ENCODE results near the gene MCTP1.

The MCTP1 gene

DNA sequence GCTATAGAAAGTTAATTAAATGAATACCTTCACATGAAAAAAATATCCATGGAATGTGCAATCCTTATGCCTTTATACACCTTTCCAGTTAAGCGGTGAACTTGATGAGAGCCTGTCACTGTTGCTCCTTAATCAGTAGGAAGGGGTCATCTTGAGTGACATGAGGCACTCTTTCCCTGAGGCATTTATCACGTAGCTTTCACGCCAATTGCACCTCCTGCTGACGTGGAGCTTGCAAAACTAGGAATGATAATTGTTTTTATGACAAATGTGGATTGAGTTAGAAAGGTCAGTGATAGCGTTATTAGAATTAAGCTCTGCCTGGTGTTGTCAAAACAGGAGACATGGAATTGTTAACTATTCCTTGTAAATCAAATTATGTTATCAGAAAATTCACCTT, 586.7 kb downstream of the MCTP1 start:
- DNase-seq (ENCODE audit: low spot score), result no peak

DNA sequence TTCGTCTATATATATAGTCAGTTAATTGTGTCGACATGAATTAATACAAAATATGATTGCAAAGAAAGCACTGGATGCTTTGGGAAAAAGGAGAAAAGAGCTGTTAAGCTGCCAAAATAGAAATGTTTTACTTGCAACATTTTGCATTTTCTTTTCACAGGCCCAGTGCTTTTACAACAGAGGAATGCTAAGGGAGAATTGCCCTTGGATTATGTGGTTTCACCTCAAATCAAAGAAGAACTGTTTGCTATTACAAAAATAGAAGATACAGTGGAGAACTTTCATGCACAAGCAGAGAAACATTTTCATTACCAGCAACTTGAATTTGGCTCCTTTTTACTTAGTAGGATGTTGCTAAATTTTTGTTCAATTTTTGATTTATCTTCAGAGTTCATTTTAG, 590.2 kb downstream of the MCTP1 start:
- DNase-seq (ENCODE audit: low spot score), result no peak

- no peak for DNase-seq (ENCODE audit: low spot score)
Observed at GRCh38 chr5:94693845-94694370, 591.0 kb downstream of the MCTP1 start.

DNA sequence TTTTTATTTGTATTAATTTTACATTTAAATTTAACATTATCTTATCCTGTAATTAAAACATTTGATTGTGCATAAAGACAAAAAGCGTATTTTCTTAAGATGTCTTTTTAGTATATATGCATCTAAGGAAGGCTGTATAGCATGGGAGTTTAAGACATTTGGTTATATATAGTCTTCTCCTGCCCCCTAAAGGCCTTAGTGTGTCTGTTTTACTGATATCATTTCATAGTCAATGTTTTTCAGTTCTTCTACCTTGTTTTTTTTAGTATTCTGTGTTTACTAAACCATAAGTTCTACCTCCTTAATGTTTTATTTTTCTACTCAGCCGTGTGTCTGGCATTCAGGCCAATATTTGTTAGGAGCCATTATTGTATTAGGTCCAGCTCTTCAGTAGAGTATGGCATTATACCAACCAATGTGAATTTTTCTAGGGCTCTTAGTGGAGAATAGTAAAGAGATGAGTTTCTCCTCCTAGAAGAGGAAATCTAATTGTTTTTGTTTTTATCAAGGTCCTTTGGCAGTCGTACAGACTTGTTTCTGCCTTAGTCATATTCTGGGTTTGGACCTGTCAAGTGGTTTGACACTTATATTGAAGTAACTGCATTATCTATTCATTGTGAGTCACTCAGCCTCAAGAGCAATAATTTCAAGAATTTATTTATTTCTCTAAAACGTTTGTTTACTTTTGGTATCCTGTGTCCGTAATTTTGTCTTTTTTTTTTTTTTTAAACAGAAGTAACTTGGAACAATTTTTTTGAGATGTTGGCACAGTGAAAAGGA, 591.7 kb downstream of the MCTP1 start:
- no peak for DNase-seq (ENCODE audit: low spot score)

DNA sequence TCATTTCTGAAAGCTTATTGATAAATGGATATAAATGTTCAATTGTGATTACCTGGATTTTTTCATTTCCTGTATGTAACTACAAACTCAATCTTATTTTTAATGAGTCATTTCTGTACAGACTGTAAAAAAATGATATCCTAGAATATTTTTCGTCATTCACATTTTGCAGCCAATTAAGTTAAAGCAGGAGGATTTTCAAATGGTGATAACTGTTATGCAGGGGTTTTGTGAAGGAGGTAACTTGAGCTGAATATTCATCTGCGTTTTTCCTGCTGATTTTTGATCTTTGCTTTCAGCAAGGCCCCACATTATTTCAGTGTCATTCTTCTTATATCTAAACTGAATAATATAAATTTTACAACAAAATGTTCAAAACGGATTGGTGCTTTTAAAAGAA, 592.3 kb downstream of the MCTP1 start:
- DNase-seq (ENCODE audit: low spot score), result no peak

- DNase-seq (ENCODE audit: low spot score), result no peak
Observed at GRCh38 chr5:94691949-94692348, 592.9 kb downstream of the MCTP1 start.

DNA sequence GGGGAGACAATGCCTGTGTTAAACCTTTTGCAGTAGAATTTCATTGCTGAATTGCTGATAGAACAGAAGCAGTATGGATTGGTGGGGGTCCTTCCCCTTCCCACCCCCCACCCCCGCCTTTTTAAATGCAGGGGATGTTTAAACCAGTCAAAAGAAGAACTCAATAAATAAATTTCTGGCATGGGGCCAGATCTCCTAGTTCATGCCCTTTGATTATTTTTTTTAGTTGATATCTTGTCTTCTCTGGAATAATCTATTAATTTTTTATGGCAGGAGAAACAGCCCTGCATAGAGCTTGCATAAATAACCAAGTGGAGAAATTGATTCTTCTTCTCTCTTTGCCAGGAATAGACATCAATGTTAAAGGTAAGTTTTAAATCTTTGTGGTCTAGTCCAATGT, 593.6 kb downstream of the MCTP1 start:
- DNase-seq (ENCODE audit: low spot score), result no peak

DNA sequence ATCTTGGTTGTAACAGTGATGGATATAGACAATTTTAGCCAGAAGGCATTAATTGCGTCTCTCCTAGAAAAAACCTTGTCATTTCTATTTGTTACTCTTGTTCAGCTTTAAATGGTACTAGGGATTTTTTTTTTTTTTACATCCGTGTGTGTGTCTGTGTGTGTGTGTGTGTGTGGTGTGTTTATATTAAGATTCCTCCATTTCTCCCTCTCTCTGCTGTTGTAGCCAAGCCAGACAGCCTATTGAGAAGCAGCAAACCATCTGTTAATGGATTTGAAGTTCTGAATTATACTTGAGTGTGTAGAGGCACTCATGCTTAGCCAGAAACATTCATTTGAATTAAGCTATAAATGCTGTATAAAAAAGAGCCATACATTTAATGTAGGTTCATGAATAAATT, 594.1 kb downstream of the MCTP1 start:
- no peak for DNase-seq (ENCODE audit: low spot score)

DNA sequence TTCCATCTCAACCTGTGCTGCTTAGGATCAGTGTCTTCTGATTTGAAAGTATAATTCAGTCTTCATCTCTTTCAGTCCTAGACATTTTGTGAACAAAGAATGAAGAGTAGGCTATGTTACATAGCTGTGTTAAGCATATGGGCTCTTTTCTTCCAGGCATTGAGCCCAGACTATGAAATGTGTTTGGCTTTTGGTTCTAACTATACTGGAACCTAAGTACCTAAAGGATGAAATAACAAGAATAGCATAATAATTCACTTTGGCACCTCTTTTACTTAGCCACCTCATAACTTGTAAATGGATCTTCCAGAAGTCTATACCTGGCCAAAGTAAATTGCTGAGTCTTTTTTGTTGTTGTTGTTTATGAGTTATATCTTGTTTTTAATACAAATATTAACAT, 595.0 kb downstream of the MCTP1 start:
- no peak for DNase-seq (ENCODE audit: low spot score)

GRCh38 chr5:94682814-94683520, 601.9 kb downstream of the MCTP1 start:
- no peak for DNase-seq (ENCODE audit: low spot score)

GRCh38 chr5:94675965-94676618, 608.8 kb downstream of the MCTP1 start:
- no peak for DNase-seq (ENCODE audit: low spot score)

- no peak for DNase-seq (ENCODE audit: low spot score)
Observed at GRCh38 chr5:94674490-94675382, 610.2 kb downstream of the MCTP1 start.

DNA sequence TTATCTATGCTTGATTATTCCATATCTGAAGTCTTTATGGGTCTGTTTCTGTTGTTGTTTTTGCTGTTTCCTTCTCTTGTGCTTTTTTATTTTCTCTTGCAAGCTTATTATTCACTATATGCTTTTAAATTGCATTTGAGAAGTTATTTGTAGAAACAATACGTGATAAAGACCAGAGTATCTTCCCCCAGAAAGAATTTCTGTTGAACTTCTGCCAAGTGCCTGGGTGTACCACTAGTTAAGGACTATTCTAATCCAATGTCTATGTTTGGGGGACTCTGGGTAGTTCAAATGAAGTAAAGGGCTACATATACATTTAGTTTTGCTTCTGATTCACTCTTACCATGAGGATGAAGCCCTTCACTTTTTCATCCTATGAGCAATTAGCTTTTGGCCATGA, 612.1 kb downstream of the MCTP1 start:
- DNase-seq (ENCODE audit: low spot score), result no peak

- no peak for DNase-seq (ENCODE audit: low spot score)
Observed at GRCh38 chr5:94670726-94671125, 614.2 kb downstream of the MCTP1 start.

- no peak for DNase-seq (ENCODE audit: low spot score)
Observed at GRCh38 chr5:94667937-94668336, 617.0 kb downstream of the MCTP1 start.

DNA sequence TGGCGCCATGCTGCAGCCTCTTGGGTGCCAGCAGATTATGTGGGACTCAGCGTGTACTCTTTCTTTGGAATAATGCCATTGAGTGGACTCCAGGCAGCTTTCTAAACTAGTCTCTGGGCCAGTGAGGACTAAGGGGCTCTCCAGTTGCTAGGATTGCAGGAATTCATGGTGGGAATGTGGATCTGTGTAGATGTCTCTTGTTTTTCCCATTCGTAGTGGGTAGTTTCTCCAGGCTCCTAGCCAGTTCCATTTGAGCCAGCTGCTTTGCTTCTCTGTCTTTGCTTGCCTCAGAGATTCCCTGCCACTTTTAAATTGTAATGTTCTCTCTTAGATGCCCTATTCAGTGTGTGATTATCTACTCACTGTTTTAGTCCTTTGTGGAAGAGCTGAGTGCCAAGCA, 623.8 kb downstream of the MCTP1 start:
- no peak for DNase-seq (ENCODE audit: low spot score)

DNA sequence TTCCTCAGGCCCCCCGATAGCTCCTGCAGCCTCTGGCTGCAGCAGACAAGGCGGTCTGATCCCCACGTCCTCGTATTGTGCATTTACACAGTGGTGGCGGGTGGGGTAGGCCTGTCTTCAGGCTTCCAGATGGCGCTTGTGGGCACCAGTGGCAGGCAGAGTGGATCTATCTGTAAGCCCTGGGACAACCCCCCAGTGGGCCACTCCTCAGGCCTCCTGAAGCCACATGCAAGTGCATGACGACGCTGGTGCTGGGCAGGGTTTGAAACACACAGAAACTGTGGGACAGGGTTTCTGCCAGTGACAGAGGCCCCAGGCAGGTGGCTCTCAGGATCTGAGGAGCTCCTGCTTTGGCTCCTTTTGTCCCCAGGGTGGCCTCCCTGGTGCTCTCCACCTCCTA, 624.4 kb downstream of the MCTP1 start:
- no peak for DNase-seq (ENCODE audit: low spot score)

DNA sequence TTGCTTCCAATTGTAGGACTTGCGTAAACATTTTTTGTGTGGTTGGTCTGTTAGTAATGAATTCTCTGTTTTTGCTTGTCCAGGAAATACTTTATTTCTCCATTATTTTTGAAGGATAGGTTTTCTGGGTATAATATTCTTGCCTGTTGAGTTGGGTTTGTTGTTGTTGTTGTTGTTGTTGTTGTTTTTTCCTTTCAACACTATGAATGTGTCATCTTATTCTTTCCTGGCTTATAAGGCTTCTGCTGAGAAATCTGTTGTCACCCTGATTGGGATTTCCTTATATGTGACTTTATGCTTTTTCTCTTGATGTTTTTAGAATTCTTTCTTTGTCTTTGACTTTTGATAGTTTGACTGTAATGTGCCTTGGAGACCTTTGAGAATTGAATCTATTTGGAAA, 626.6 kb downstream of the MCTP1 start:
- no peak for DNase-seq (ENCODE audit: low spot score)
